Adrenal gland (tissue), 12 donors: ENCODE results near the gene PAIP2B. TPM values are rescaled to one million over a fixed set of nuclear protein-coding genes. Genes with fewer than 3 reads are reported as not detected.
A peak's percentile ranks its signal among the peaks of the same experiment; 100 is the strongest.

ENCODE experiments used
- DNase-seq, 7 donors: peaks; one replicate each; pipeline ENCODE4 v3.0.0-alpha.2; 2019 to 2020
- H3K27ac ChIP-seq, 5 donors: fragments of 200-600 bp; sonication (generic) in 4 of 5; 1 replicate in 3 of 5; 2 replicates in 2 of 5; pipeline versions ENCODE4 v1.5.1 to v1.8.0; 2016 to 2020; ENCODE audit warnings: mild to moderate bottlenecking in 1 of 5
- H3K27me3 ChIP-seq: fragments of 200-600 bp; 2 replicates; pipeline ENCODE4 v1.8.0; 2021
- H3K36me3 ChIP-seq, 2 donors: fragments of 200-600 bp; replicated peaks in 1 of 2; 1 replicate in 1 of 2; 2 replicates in 1 of 2; pipeline versions ENCODE4 v1.5.1 to v1.8.0; 2018 to 2022
- H3K4me1 ChIP-seq, 2 donors: fragments of 200-600 bp; replicated peaks in 1 of 2; 1 replicate in 1 of 2; 2 replicates in 1 of 2; pipeline versions ENCODE4 v1.5.1 to v1.8.0; 2018 to 2021
- H3K4me3 ChIP-seq, 4 donors: fragments of 200-600 bp; sonication (generic) in 3 of 4; one replicate each; pipeline ENCODE4 v1.5.1; 2016 to 2018
- H3K9me3 ChIP-seq, 3 donors: fragments of 200-600 bp; sonication (generic) in 1 of 3; replicated peaks in 1 of 3; 1 replicate in 2 of 3; 2 replicates in 1 of 3; pipeline versions ENCODE4 v1.5.1 to v1.8.0; 2016 to 2021
- POLR2A ChIP-seq, 2 donors: fragments of 450-650 bp; IDR thresholded peaks; one replicate each; pipeline ENCODE4 v1.6.1; 2017; ENCODE audit warnings: antibody characterized with exemption in 2 of 2, mild to moderate bottlenecking in 2 of 2, moderate library complexity in 1 of 2
- WGBS, 4 donors: extraction: QIAGEN DNeasy Blood & Tissue Kit in 2 of 4; methylation state at CpG; one replicate each; pipeline versions ENCODE4 v1.1.5 to v1.1.7; 2013 to 2017; 5-methylcytosine and 5-hydroxymethylcytosine counted together
- intact Hi-C, 2 donors: fragments of 100-400 bp; cut with DNase I; formaldehyde crosslinking; loops; one replicate each; pipeline versions ENCODE4 v1.14.1 to v1.15.0; 2022 to 2023
- polyA plus RNA-seq, 3 donors: library from polyadenylated mRNA; stranded (reverse); fragments of 200-250 nt in 2 of 3; fragments of 350-450 nt in 1 of 3; fragmentation: Illumina TruSeq in 1 of 3; extraction: RNeasy Lipid Tissue Mini Kit (QIAGEN cat#74804) in 1 of 3; gene quantifications; one replicate each; pipeline ENCODE4 v1.2.3, GENCODE V29; 2013 to 2014
- total RNA-seq, 9 donors: library from RNA; depleted of rRNA in 4 of 9; stranded (reverse); fragments of >200 nt in 4 of 9; fragments of 120-200 nt in 1 of 9; fragmentation: NEBNext Ultra II Directional in 1 of 9; extraction: Animal tissue kit (Norgen Biotek cat#: 25700) in 1 of 9; gene quantifications; one replicate each; pipeline versions ENCODE4 v1.1.0 to v1.2.4, GENCODE V29; 2013 to 2023
- TF ChIP-seq, protein P1 (sequence below), 6 experiments: fragments of 450-650 bp in 4 of 6; fragments of 200-600 bp in 2 of 6; sonication (generic) in 1 of 6; IDR thresholded peaks; 1 replicate in 5 of 6; 2 replicates in 1 of 6; pipeline versions ENCODE4 v1.5.1 to v1.8.0; 2016 to 2021; ENCODE audit warnings: antibody characterized with exemption in 6 of 6, mild to moderate bottlenecking in 2 of 6, moderate library complexity in 1 of 6
- donor health status: healthy with polysubstance abuse.
- donor health status: Bipolar disorder and iron deficiency.
- donor health status: DM: yes; HTN: yes; CAD: no.
- donor health status: DM: no; HTN: no; CAD: no.
- donor health status: DM: no; HTN: no; CAD: no.
- donor health status: DM: yes; HTN: yes; CAD: no.

PAIP2B gene
- total and polyA plus RNA-seq, 12 donors: 0.54 to 5.9 (median 1.7) TPM

DNA sequence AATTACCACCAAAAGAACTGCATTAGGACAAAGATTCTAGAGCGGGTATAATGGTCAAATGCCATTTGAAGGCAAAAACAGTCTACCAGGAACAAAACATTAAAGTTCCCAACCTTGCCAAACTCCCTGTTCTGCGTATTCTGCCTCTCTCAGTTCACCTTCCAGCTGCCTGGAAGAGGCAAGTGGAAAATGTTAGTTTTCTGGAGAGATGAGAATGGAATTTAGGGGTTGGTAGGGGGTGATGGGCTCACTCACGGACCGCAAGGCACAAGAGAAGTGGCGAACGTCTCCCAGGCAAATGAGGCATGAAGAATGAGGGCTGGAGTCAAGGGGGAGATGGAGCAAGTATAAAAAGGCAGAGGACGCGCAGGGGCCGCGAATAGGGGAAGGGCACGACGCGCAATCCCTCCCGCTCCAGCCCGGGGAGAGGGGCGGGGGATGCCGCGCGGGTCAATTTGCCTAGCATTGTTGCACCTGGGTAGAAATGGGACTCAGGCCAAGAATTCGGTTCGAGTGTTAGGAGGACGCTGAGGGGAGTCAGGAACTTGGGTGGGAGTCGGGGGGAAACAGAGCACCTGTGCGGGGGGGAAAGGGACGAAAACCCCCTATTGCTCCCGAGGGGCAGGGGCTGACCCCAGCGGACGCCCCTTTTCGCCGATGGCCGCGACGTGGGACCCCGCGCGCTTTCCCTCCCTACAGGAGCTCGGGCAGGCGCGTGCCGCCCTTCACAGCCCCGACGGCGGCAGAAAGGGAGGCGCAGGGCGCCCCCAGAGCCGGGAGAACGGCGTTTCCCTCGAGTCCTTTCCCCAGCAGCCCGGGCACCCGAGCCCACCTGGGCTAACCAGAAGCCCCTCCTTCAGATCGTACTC, 573 bp downstream of the PAIP2B start:
- peak; percentile 14 to 58 (median 44) for DNase-seq
- H3K9me3 ChIP-seq: no peaks in the 10 kb centered on the region
- TF ChIP-seq, protein P1, sequence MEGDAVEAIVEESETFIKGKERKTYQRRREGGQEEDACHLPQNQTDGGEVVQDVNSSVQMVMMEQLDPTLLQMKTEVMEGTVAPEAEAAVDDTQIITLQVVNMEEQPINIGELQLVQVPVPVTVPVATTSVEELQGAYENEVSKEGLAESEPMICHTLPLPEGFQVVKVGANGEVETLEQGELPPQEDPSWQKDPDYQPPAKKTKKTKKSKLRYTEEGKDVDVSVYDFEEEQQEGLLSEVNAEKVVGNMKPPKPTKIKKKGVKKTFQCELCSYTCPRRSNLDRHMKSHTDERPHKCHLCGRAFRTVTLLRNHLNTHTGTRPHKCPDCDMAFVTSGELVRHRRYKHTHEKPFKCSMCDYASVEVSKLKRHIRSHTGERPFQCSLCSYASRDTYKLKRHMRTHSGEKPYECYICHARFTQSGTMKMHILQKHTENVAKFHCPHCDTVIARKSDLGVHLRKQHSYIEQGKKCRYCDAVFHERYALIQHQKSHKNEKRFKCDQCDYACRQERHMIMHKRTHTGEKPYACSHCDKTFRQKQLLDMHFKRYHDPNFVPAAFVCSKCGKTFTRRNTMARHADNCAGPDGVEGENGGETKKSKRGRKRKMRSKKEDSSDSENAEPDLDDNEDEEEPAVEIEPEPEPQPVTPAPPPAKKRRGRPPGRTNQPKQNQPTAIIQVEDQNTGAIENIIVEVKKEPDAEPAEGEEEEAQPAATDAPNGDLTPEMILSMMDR (IDR thresholded peaks at IDR 0.05): no peak
- no peak for TF ChIP-seq POLR2A (IDR thresholded peaks at IDR 0.05)
- 2 to 5% (median 3%) methylated on average over 19 to 52 of the region's 52 CpGs for WGBS, 4 donors
- H3K4me3 ChIP-seq: peak overlapping the region; percentile 33 to 77 (median 71)
- peaks cover 0 to 10% of the 10 kb centered on the region in 2 donors for H3K4me1 ChIP-seq
- intact Hi-C loops: no loop called here
- peak overlapping the region in 2 of 5 donors; percentile 59 to 64 for H3K27ac ChIP-seq
- H3K27me3 ChIP-seq: no peaks in the 10 kb centered on the region
- H3K36me3 ChIP-seq: no peaks in the 10 kb centered on the region

GRCh38 chr2:71224935-71225334, 2.0 kb downstream of the PAIP2B start:
- Histone ChIP-seq H3K4me3 (no peak overlapping the region), H3K27me3 (no peaks in the 10 kb centered on the region), H3K9me3 (no peaks in the 10 kb centered on the region), H3K4me1 (peaks cover 0 to 10% of the 10 kb centered on the region in 2 donors), H3K27ac (no peak overlapping the region), H3K36me3 (no peaks in the 10 kb centered on the region)
- TF ChIP-seq, protein P1 (IDR thresholded peaks at IDR 0.05): no peak
- TF ChIP-seq POLR2A (IDR thresholded peaks at IDR 0.05): no peak
- intact Hi-C loops: no loop called here
- no peak for DNase-seq

DNA sequence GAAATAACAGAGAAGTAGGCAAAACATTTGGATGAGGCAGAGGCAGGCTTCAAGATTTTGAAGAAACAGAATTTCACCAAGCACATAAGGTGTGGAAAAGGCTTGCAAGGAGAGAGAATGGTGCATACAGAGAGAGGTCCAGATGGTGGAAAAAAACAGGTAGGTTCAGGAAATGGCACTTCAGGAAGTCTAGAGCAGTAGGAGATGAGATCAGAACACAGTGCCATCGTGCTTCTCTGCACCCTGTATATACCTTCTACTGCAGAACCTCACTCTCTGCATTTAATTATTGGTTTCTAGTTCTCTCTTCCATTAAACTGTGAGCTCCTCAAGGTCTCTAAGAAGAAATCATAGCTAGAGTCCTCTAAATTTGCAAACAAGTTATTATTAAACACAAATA, 2.4 kb downstream of the PAIP2B start:
- DNase-seq: no peak
- H3K4me1 ChIP-seq: peaks cover 0 to 10% of the 10 kb centered on the region in 2 donors
- H3K36me3 ChIP-seq: no peaks in the 10 kb centered on the region
- intact Hi-C loops: no loop called here
- 62 to 79% (median 65%) methylated on average over 1 of the region's 1 CpG for WGBS, 4 donors
- no peaks in the 10 kb centered on the region for H3K9me3 ChIP-seq
- TF ChIP-seq, protein P1 (IDR thresholded peaks at IDR 0.05): no peak
- TF ChIP-seq POLR2A (IDR thresholded peaks at IDR 0.05): no peak
- H3K27ac ChIP-seq: no peak overlapping the region
- no peaks in the 10 kb centered on the region for H3K27me3 ChIP-seq
- no peak overlapping the region for H3K4me3 ChIP-seq

DNA sequence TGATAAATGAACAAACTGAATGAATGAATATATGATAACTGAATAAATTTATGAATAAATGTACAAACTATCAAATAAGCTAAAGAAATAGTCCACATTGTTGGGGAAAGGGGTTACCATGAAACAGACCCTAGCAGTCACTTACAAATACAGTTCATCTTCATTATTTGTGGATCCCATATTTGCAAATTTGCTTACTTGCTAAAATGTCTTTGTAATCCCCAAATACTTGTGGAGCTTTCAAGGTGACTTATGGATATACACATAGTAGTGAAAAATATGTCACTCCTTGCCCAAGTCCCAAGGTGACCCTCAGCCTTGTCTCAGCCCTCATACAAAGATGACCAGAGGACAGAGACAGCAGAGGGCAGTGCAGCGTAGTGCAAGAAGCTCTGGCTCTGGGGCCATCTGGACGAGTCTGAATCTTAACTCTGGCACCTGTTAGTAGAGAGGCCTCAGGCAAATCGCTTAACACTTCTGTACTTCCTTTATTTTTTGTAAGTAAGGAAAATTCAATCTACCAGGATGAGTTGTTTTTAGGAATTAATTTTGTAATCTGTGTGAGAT, 3.1 kb downstream of the PAIP2B start:
- Histone ChIP-seq H3K4me1 (peaks cover 0 to 10% of the 10 kb centered on the region in 2 donors), H3K4me3 (no peak overlapping the region), H3K27ac (no peak overlapping the region), H3K27me3 (no peaks in the 10 kb centered on the region), H3K36me3 (no peaks in the 10 kb centered on the region), H3K9me3 (no peaks in the 10 kb centered on the region)
- no peak for TF ChIP-seq POLR2A (IDR thresholded peaks at IDR 0.05)
- TF ChIP-seq, protein P1 (IDR thresholded peaks at IDR 0.05): peak in 5 of 6 experiments; percentile 21 to 55 (median 54)
- WGBS, 4 donors: 13 to 27% (median 20%) methylated on average over 3 of the region's 3 CpGs
- peak; percentile 56 to 87 (median 72) for DNase-seq
- intact Hi-C loops: no loop called here
